ENCODE measurements around the gene WDR93.

WDR93 gene

GRCh38 chr15:89743594-89743993, 53.0 kb downstream of the WDR93 start:
- in situ Hi-C loops (cut with MboI; ENCODE audit: low sequenced_read_pairs, unreplicated experiment) = no loop called here
- DNase-seq (ENCODE audit: low spot score) = no peak
- TF ChIP-seq CTCF (IDR thresholded peaks at IDR 0.05; ENCODE audit: borderline replicate concordance, control extremely low read depth, extremely low read depth, insufficient read depth, missing control alignments) = no peak

- no peak for DNase-seq (ENCODE audit: low spot score)
- no peak for TF ChIP-seq CTCF (IDR thresholded peaks at IDR 0.05; ENCODE audit: borderline replicate concordance, control extremely low read depth, extremely low read depth, insufficient read depth, missing control alignments)
- in situ Hi-C loops (cut with MboI; ENCODE audit: low sequenced_read_pairs, unreplicated experiment) = no loop called here
Measured at GRCh38 chr15:89745131-89745530, 54.5 kb downstream of the WDR93 start.

GRCh38 chr15:89745768-89746167, 55.2 kb downstream of the WDR93 start:
- no peak for TF ChIP-seq CTCF (IDR thresholded peaks at IDR 0.05; ENCODE audit: borderline replicate concordance, control extremely low read depth, extremely low read depth, insufficient read depth, missing control alignments)
- in situ Hi-C loops (cut with MboI; ENCODE audit: low sequenced_read_pairs, unreplicated experiment) = no loop called here
- DNase-seq (ENCODE audit: low spot score) = no peak

- TF ChIP-seq CTCF (IDR thresholded peaks at IDR 0.05; ENCODE audit: borderline replicate concordance, control extremely low read depth, extremely low read depth, insufficient read depth, missing control alignments) = no peak
- no peak for DNase-seq (ENCODE audit: low spot score)
- in situ Hi-C loops (cut with MboI; ENCODE audit: low sequenced_read_pairs, unreplicated experiment) = no loop called here
Measured at GRCh38 chr15:89746386-89746780, 55.8 kb downstream of the WDR93 start.

GRCh38 chr15:89747708-89748682, 57.4 kb downstream of the WDR93 start:
- in situ Hi-C loops (cut with MboI; ENCODE audit: low sequenced_read_pairs, unreplicated experiment) = no loop called here
- DNase-seq (ENCODE audit: low spot score) = no peak
- no peak for TF ChIP-seq CTCF (IDR thresholded peaks at IDR 0.05; ENCODE audit: borderline replicate concordance, control extremely low read depth, extremely low read depth, insufficient read depth, missing control alignments)

GRCh38 chr15:89749054-89749453, 58.4 kb downstream of the WDR93 start:
- no peak for DNase-seq (ENCODE audit: low spot score)
- in situ Hi-C loops (cut with MboI; ENCODE audit: low sequenced_read_pairs, unreplicated experiment) = no loop called here
- no peak for TF ChIP-seq CTCF (IDR thresholded peaks at IDR 0.05; ENCODE audit: borderline replicate concordance, control extremely low read depth, extremely low read depth, insufficient read depth, missing control alignments)
